Osteocyte (in vitro differentiated cells): Measurements from ENCODE around the gene CARMIL3. TPM values are rescaled to one million over a fixed set of nuclear protein-coding genes. Genes with fewer than 3 reads are reported as not detected.

Source experiments
- DNase-seq: peaks from one replicate; pipeline ENCODE4 v3.0.0; 2021; ENCODE audit warnings: mixed read lengths; ENCODE audit not compliant: unreplicated experiment; ENCODE audit errors: extremely low spot score
- H3K27ac Mint-ChIP-seq: one replicate; pipeline ENCODE4 v1.8.0; 2021; ENCODE audit warnings: mild to moderate bottlenecking, mixed read lengths; ENCODE audit not compliant: unreplicated experiment
- H3K27me3 Mint-ChIP-seq: one replicate; pipeline ENCODE4 v1.8.0; 2021; ENCODE audit warnings: mixed read lengths; ENCODE audit not compliant: unreplicated experiment
- H3K36me3 Mint-ChIP-seq: one replicate; pipeline ENCODE4 v1.8.0; 2021; ENCODE audit warnings: mixed read lengths; ENCODE audit not compliant: unreplicated experiment
- H3K4me1 Mint-ChIP-seq: one replicate; pipeline ENCODE4 v1.8.0; 2021; ENCODE audit warnings: mixed read lengths; ENCODE audit not compliant: unreplicated experiment
- H3K4me3 Mint-ChIP-seq: one replicate; pipeline ENCODE4 v1.8.0; 2021; ENCODE audit warnings: mild to moderate bottlenecking, moderate library complexity, mixed read lengths; ENCODE audit not compliant: unreplicated experiment
- H3K9me3 Mint-ChIP-seq: one replicate; pipeline ENCODE4 v1.8.0; 2021; ENCODE audit warnings: mixed read lengths; ENCODE audit not compliant: unreplicated experiment
- total RNA-seq: library from RNA; stranded (reverse); gene quantifications from 2 replicates; pipeline ENCODE4 v1.2.1, GENCODE V29; 2021
- TF ChIP-seq, protein P1 (sequence below): fragments of 200-600 bp; sonication (generic); IDR thresholded peaks from 2 replicates; pipeline ENCODE4 v1.5.0; 2021; ENCODE audit warnings: antibody characterized with exemption, mild to moderate bottlenecking, moderate library complexity

Gene CARMIL3
- total RNA-seq, 1 donor from 2014 or later: 0.35 TPM

DNA sequence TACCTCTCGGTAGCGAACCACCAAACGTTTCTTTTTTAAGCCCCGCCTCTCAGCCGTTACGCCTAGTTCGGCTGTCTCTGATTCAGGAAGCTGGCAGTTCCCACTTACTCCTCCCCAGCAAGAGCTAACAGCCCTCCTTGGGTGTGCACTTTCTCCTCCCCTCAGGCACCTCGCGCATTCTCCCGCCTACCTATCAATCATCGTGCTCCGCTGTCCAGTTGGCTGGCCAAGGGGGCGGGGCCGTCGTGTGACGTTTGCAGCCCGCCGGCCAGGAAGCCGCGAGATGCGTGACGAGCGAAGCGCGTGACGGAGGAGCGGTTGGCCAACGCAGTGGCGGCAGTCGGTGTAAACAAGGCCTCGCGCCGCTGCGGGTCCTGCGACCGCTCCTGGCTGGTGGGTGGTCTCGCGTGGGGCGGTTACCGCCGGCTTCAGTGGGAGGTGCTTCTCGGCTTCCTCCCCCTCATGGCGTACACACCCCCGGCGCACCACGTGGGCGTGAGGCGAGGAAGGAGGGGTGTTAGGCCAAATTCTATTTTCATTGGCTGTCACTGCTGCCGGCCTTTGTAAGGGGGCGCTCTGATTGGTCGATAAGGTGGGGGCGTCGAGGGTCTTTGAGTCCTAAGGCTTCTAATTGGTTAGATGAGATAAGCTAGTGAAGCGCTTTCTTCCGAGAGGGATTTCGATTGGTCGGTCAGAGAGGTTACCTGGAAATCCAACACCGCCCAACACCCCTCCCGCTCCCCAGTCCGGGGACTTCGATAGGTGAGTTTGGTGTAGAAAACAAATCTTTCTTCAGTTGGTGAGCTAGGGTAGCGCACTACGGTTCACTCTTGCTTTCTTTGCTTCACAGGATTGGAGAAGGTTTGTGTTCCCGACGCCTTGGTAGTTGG is 63.0 kb downstream of the CARMIL3 start, which contains the start of the genes DCAF11 and NRL:
Gene DCAF11 (plus strand): TSS at position 246 of the 890 bp plus-strand sequence. CDS start 818 bp downstream, outside the sequence.
Gene NRL (minus strand): TSS at position 418 of the 890 bp plus-strand sequence. CDS start 32,101 bp downstream, outside the sequence.
- Mint-ChIP-seq H3K9me3 (no peaks in the 10 kb centered on the region), H3K4me1 (peaks cover 14% of the 10 kb centered on the region), H3K36me3 (peaks cover 17% of the 10 kb centered on the region), H3K27ac (peak within 1 kb of the TSS; percentile 99), H3K27me3 (no peaks in the 10 kb centered on the region), H3K4me3 (peak within 1 kb of the TSS; percentile 95)
- DNase-seq: peak; percentile 100
- TF ChIP-seq, protein P1, sequence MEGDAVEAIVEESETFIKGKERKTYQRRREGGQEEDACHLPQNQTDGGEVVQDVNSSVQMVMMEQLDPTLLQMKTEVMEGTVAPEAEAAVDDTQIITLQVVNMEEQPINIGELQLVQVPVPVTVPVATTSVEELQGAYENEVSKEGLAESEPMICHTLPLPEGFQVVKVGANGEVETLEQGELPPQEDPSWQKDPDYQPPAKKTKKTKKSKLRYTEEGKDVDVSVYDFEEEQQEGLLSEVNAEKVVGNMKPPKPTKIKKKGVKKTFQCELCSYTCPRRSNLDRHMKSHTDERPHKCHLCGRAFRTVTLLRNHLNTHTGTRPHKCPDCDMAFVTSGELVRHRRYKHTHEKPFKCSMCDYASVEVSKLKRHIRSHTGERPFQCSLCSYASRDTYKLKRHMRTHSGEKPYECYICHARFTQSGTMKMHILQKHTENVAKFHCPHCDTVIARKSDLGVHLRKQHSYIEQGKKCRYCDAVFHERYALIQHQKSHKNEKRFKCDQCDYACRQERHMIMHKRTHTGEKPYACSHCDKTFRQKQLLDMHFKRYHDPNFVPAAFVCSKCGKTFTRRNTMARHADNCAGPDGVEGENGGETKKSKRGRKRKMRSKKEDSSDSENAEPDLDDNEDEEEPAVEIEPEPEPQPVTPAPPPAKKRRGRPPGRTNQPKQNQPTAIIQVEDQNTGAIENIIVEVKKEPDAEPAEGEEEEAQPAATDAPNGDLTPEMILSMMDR: no peak

DNA sequence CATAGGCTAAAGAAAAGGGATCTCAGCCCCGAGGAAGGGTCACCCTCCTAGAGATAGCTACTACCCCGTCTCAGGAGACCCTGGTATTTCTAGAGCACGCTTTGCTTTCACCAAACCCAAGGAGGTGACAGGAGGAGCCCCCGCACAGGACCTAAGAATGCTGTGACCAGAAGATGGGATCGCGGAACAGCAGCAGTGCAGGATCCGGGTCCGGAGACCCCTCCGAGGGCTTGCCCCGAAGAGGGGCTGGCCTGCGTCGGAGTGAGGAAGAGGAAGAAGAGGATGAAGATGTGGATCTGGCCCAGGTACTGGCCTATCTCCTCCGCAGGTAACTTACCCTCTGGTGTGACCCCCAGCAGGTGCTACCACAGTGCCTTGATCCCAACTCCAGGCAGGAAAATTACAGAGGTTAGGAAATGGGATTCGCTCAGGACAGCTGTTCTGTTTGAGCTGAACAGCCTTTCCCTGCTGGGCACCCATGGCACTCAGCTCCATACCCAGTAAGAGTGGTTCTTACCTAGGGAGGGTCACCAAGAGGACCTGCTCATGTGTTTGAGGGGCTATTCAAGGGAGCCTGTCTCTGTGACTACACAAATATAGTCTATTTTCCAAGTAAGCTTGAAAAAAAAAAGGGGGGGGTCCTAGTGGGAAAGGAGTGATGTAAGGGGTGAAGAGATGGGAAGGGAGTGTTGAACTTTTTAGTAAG is 63.8 kb downstream of the CARMIL3 start:
- H3K27me3 Mint-ChIP-seq: no peaks in the 10 kb centered on the region
- peaks cover 14% of the 10 kb centered on the region for H3K4me1 Mint-ChIP-seq
- H3K36me3 Mint-ChIP-seq: peaks cover 20% of the 10 kb centered on the region
- H3K27ac Mint-ChIP-seq: peak overlapping the region; percentile 99
- H3K9me3 Mint-ChIP-seq: no peaks in the 10 kb centered on the region
- no peak for DNase-seq
- H3K4me3 Mint-ChIP-seq: peak overlapping the region; percentile 95
- TF ChIP-seq, protein P1: no peak

DNA sequence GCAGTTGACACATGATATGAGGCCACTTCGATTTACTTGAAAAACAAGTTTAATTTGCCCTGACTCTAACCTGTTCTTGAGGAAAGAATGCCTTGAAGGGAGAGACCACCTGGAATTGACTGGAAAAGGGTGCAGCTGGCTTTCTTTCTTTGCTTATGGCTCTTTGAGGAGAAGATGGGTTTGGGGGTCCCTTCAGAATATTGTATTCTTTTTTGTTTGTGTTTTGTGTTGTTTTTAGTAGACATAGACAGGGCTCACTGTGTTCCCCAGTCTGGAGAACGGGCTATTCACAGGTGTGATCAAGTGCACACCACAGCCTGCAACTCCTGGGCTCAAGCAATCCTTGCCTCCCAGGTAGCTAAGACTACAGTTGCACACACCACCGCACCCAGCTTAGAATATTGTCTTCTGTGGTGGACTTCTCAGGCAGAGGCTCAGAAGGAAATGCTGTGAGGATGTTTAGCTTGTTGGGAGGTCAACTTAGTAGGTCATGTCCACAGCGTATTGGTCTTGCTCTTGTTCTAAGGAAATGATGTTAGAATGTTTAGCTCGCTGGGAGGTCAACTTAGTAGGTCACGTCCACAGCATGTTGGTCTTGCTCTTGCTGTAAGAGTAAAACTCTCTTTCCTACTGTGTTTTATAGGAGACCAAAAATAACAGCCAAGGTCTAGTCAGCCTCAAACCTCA is 64.5 kb downstream of the CARMIL3 start:
- Mint-ChIP-seq H3K4me1 (peaks cover 14% of the 10 kb centered on the region), H3K36me3 (peaks cover 24% of the 10 kb centered on the region), H3K4me3 (peak overlapping the region; percentile 95), H3K27ac (no peak overlapping the region), H3K27me3 (no peaks in the 10 kb centered on the region), H3K9me3 (no peaks in the 10 kb centered on the region)
- TF ChIP-seq, protein P1: no peak
- DNase-seq: no peak

DNA sequence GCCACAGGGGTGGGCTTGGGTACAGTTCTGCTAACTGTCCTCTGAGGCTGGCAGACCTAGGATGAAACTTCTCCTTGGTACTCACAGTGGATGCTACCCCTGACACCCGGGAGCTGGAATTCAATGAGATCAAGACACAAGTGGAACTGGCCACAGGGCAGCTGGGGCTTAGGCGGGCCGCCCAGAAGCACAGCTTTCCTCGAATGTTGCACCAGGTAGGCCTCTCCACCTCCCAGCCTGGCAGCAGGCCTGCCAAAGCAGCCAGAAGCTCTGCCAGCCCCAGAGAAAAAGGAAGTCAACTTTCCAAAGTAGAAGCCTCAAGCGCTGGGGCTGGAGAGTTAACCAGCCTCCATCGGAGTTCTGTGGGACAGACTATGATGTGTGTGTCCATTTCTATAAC is 65.4 kb downstream of the CARMIL3 start:
- H3K4me3 Mint-ChIP-seq: no peak overlapping the region
- TF ChIP-seq, protein P1: no peak
- DNase-seq: no peak
- H3K4me1 Mint-ChIP-seq: peaks cover 14% of the 10 kb centered on the region
- H3K9me3 Mint-ChIP-seq: no peaks in the 10 kb centered on the region
- no peaks in the 10 kb centered on the region for H3K27me3 Mint-ChIP-seq
- H3K27ac Mint-ChIP-seq: no peak overlapping the region
- peaks cover 29% of the 10 kb centered on the region for H3K36me3 Mint-ChIP-seq

Other genes starting within 250 kb of the CARMIL3 start
- gene DHRS4, start 98.2 kb upstream of the CARMIL3 start, total RNA-seq: 19.1 and 19.6 TPM in 2 replicates
- gene DHRS4L2, start 63.1 kb upstream of the CARMIL3 start, total RNA-seq: 15.9 and 17.1 TPM in 2 replicates
- not detected in 2 replicates for gene CPNE6, start 19.6 kb downstream of the CARMIL3 start, total RNA-seq
- gene PCK2, start 42.3 kb downstream of the CARMIL3 start, total RNA-seq: 66.0 and 75.1 TPM in 2 replicates
- gene DCAF11, start 62.8 kb downstream of the CARMIL3 start, total RNA-seq: 50.2 and 52.8 TPM in 2 replicates
- gene NRL, start 62.9 kb downstream of the CARMIL3 start, total RNA-seq: 1.2 and 1.9 TPM in 2 replicates
- 0.63 and 0.73 TPM in 2 replicates for gene FITM1, start 78.7 kb downstream of the CARMIL3 start, total RNA-seq
- gene PSME1, start 84.2 kb downstream of the CARMIL3 start, total RNA-seq: 154 and 156 TPM in 2 replicates
- 13.6 and 15.6 TPM in 2 replicates for gene EMC9, start 89.6 kb downstream of the CARMIL3 start, total RNA-seq
- gene PSME2, start 94.6 kb downstream of the CARMIL3 start, total RNA-seq: 86.2 and 91.8 TPM in 2 replicates
- 65.9 and 66.5 TPM in 2 replicates for gene RNF31, start 95.5 kb downstream of the CARMIL3 start, total RNA-seq
- gene IRF9, start 109.3 kb downstream of the CARMIL3 start, total RNA-seq: 58.9 and 62.5 TPM in 2 replicates
- 8.1 and 11.5 TPM in 2 replicates for gene REC8, start 120.1 kb downstream of the CARMIL3 start, total RNA-seq
- gene IPO4, start 136.8 kb downstream of the CARMIL3 start, total RNA-seq: 34.6 and 36.5 TPM in 2 replicates
- 69.5 and 81.8 TPM in 2 replicates for gene TM9SF1, start 143.4 kb downstream of the CARMIL3 start, total RNA-seq
- not detected in 2 replicates for gene TSSK4, start 153.7 kb downstream of the CARMIL3 start, total RNA-seq
- 38.1 and 45.3 TPM in 2 replicates for gene CHMP4A, start 161.5 kb downstream of the CARMIL3 start, total RNA-seq
- 23.8 and 25.4 TPM in 2 replicates for gene MDP1, start 164.1 kb downstream of the CARMIL3 start, total RNA-seq
- 158 and 164 TPM in 2 replicates for gene NEDD8, start 180.4 kb downstream of the CARMIL3 start, total RNA-seq
- gene GMPR2, start 180.9 kb downstream of the CARMIL3 start, total RNA-seq: 61.7 and 68.7 TPM in 2 replicates
- gene TINF2, start 190.6 kb downstream of the CARMIL3 start, total RNA-seq: 69.2 and 75.7 TPM in 2 replicates
- gene TGM1, start 211.2 kb downstream of the CARMIL3 start, total RNA-seq: 2.1 and 2.3 TPM in 2 replicates
- gene RABGGTA, start 219.6 kb downstream of the CARMIL3 start, total RNA-seq: 26.1 and 30.8 TPM in 2 replicates
- gene DHRS1, start 247.8 kb downstream of the CARMIL3 start, total RNA-seq: 24.6 and 27.0 TPM in 2 replicates
- gene NOP9, start 247.8 kb downstream of the CARMIL3 start, total RNA-seq: 27.8 and 28.2 TPM in 2 replicates